ENCODE results near the gene TMEM119.

- TF ChIP-seq POLR2A (IDR thresholded peaks at IDR 0.05; ENCODE audit: low read depth, low read length) (no peak), RAD21 (IDR thresholded peaks at IDR 0.05; ENCODE audit: low read length) (no peak), CTCF (conservative IDR thresholded peaks at IDR 0.05; ENCODE audit: low read depth, low read length) (no peak), NFE2L2 (IDR thresholded peaks at IDR 0.05; ENCODE audit: low read depth, low read length) (no peak), FOS (IDR thresholded peaks at IDR 0.05; ENCODE audit: low read depth, low read length) (no peak), CEBPB (IDR thresholded peaks at IDR 0.05; ENCODE audit: low read depth, low read length) (no peak)
Observed at GRCh38 chr12:108642899-108643654, 45.2 kb upstream of the TMEM119 start.

Measured in IMR-90 (cell line).